GM23338 (cell line): ENCODE results near the gene PDCD11.

Experiments
- CTCF ChIP-seq, 2 experiments: fragments of 200-600 bp in 1 of 2; sonication (generic) in 1 of 2; conservative IDR thresholded peaks; 2 replicates each; pipeline versions ENCODE4 v1.5.1 to v1.6.1; 2016 to 2017; ENCODE audit warnings: antibody characterized with exemption in 2 of 2, low read depth in 2 of 2, mild to moderate bottlenecking in 2 of 2, moderate library complexity in 1 of 2
- EZH2 ChIP-seq: fragments of 200-600 bp; sonication (generic); IDR thresholded peaks from one replicate; pipeline ENCODE4 v1.8.0; 2017; ENCODE audit warnings: antibody characterized with exemption, mild to moderate bottlenecking, low read depth; ENCODE audit not compliant: unreplicated experiment
- EZH2phosphoT487 ChIP-seq: fragments of 200-600 bp; sonication (generic); IDR thresholded peaks from one replicate; pipeline ENCODE4 v1.8.1; 2018; ENCODE audit warnings: antibody characterized with exemption; ENCODE audit not compliant: unreplicated experiment
- POLR2AphosphoS5 ChIP-seq: IDR thresholded peaks from 2 replicates; pipeline ENCODE4 v1.6.1; 2016; ENCODE audit warnings: antibody characterized with exemption, low read depth
- REST ChIP-seq: IDR thresholded peaks from one replicate; pipeline ENCODE4 v1.6.1; 2018; ENCODE audit warnings: antibody characterized with exemption; ENCODE audit not compliant: unreplicated experiment
- ZNF114 ChIP-seq: fragments of 250-450 bp; sonication (Bioruptor Pico); IDR thresholded peaks from 2 replicates; pipeline ENCODE4 v1.5.0; 2020; ENCODE audit warnings: mild to moderate bottlenecking, moderate library complexity

GRCh38 chr10:103428989-103429643 lies 32.7 kb downstream of the PDCD11 start:
- TF ChIP-seq CTCF (conservative IDR thresholded peaks at IDR 0.05; ENCODE audit: low read depth in 2 of 2), result no peak
- TF ChIP-seq EZH2, result no peak
- no peak for TF ChIP-seq EZH2phosphoT487
- TF ChIP-seq POLR2AphosphoS5, result no peak
- TF ChIP-seq REST, result no peak
- TF ChIP-seq ZNF114 (CRISPR knock-in tag), result no peak
